CD4-positive, alpha-beta T cell treated with Interferon gamma for 1 hour (primary cell): Measurements from ENCODE around the gene KCNQ1OT1.

Source experiments
- DNase-seq: peaks from one replicate; pipeline ENCODE4 v3.0.0-alpha.2; 2020

Gene KCNQ1OT1

GRCh38 chr11:2579315-2580060, 120.3 kb downstream of the KCNQ1OT1 start:
- no peak for DNase-seq

GRCh38 chr11:2578929-2579270, 120.9 kb downstream of the KCNQ1OT1 start:
- no peak for DNase-seq

GRCh38 chr11:2577991-2578928, 121.5 kb downstream of the KCNQ1OT1 start:
- no peak for DNase-seq

GRCh38 chr11:2577031-2577990, 122.5 kb downstream of the KCNQ1OT1 start:
- DNase-seq, result no peak

GRCh38 chr11:2576549-2576948, 123.2 kb downstream of the KCNQ1OT1 start:
- DNase-seq, result no peak

GRCh38 chr11:2576111-2576510, 123.7 kb downstream of the KCNQ1OT1 start:
- DNase-seq, result no peak

GRCh38 chr11:2575591-2576051, 124.2 kb downstream of the KCNQ1OT1 start:
- no peak for DNase-seq

- no peak for DNase-seq
Measured at GRCh38 chr11:2574553-2575535, 125.0 kb downstream of the KCNQ1OT1 start.

GRCh38 chr11:2574043-2574552, 125.7 kb downstream of the KCNQ1OT1 start:
- DNase-seq, result no peak

- DNase-seq, result no peak
Measured at GRCh38 chr11:2573240-2574042, 126.4 kb downstream of the KCNQ1OT1 start.

- DNase-seq, result no peak
Measured at GRCh38 chr11:2572491-2573239, 127.1 kb downstream of the KCNQ1OT1 start.

GRCh38 chr11:2571598-2572281, 128.1 kb downstream of the KCNQ1OT1 start:
- DNase-seq, result no peak

- DNase-seq, result no peak
Measured at GRCh38 chr11:2570841-2571597, 128.8 kb downstream of the KCNQ1OT1 start.

GRCh38 chr11:2570211-2570811, 129.5 kb downstream of the KCNQ1OT1 start:
- no peak for DNase-seq

- no peak for DNase-seq
Measured at GRCh38 chr11:2569731-2570210, 130.0 kb downstream of the KCNQ1OT1 start.

- no peak for DNase-seq
Measured at GRCh38 chr11:2569321-2569721, 130.5 kb downstream of the KCNQ1OT1 start.

GRCh38 chr11:2567026-2567671, 132.6 kb downstream of the KCNQ1OT1 start:
- no peak for DNase-seq
